SK-N-SH treated with all-trans-retinoic acid at 6 μM for 48 hours (cell line): ENCODE data around the gene SMNDC1.
"Not testable (repeated sequence)": the region's sequence is repeated elsewhere in the genome, so short reads cannot be mapped to it uniquely, and the experiment has no call there.

Experiments
- ATAC-seq: fragments of 200-7000 bp; cut with Tn5 transposase; 3 replicates; pipeline ENCODE4 v1.9.1; 2020; ENCODE audit warnings: mild to moderate bottlenecking, moderate library complexity
- ARNTL ChIP-seq: fragments of 450-650 bp; formaldehyde crosslinking; IDR thresholded peaks from 2 replicates; pipeline ENCODE4 v1.5.0; 2020; ENCODE audit warnings: low read depth, mild to moderate bottlenecking, moderate library complexity, borderline replicate concordance
- BACH2 ChIP-seq: fragments of 250-450 bp; sonication (Bioruptor Pico); IDR thresholded peaks from 2 replicates; pipeline ENCODE4 v1.9.0; 2021; ENCODE audit warnings: mild to moderate bottlenecking, borderline replicate concordance
- CSDC2 ChIP-seq: fragments of 250-450 bp; sonication (Bioruptor Pico); IDR thresholded peaks from 2 replicates; pipeline ENCODE4 v1.5.0; 2020; ENCODE audit warnings: mild to moderate bottlenecking, moderate library complexity
- ESRRG ChIP-seq: fragments of 250-450 bp; sonication (Bioruptor Pico); IDR thresholded peaks from 2 replicates; pipeline ENCODE4 v1.6.1; 2021; ENCODE audit warnings: mild to moderate bottlenecking
- GLIS3 ChIP-seq: fragments of 250-450 bp; sonication (Bioruptor Pico); IDR thresholded peaks from 2 replicates; pipeline ENCODE4 v1.5.0; 2020; ENCODE audit warnings: mild to moderate bottlenecking, moderate library complexity
- ISL1 ChIP-seq: fragments of 250-450 bp; sonication (Bioruptor Pico); IDR thresholded peaks from 2 replicates; pipeline ENCODE4 v2.1.2; 2022; ENCODE audit warnings: mild to moderate bottlenecking, moderate library complexity
- OSR1 ChIP-seq: fragments of 250-450 bp; sonication (Bioruptor Pico); IDR thresholded peaks from 2 replicates; pipeline ENCODE4 v1.8.0; 2022; ENCODE audit warnings: moderate library complexity, mild to moderate bottlenecking, inconsistent platforms
- PPARA ChIP-seq: fragments of 250-450 bp; sonication (Bioruptor Pico); IDR thresholded peaks from 2 replicates; pipeline ENCODE4 v1.5.0; 2020; ENCODE audit warnings: mild to moderate bottlenecking, borderline replicate concordance
- RARB ChIP-seq: fragments of 250-450 bp; sonication (Bioruptor Pico); IDR thresholded peaks from 2 replicates; pipeline ENCODE4 v1.8.0; 2021; ENCODE audit warnings: mild to moderate bottlenecking, moderate library complexity
- SNAI2 ChIP-seq: fragments of 250-450 bp; sonication (Bioruptor Pico); IDR thresholded peaks from 2 replicates; pipeline ENCODE4 v1.5.0; 2020; ENCODE audit warnings: mild to moderate bottlenecking, moderate library complexity
- TOX ChIP-seq: fragments of 250-450 bp; sonication (Bioruptor Pico); IDR thresholded peaks from 2 replicates; pipeline ENCODE4 v1.8.0; 2021; ENCODE audit warnings: mild to moderate bottlenecking, moderate library complexity, borderline replicate concordance
- ZC3H10 ChIP-seq: fragments of 250-450 bp; sonication (Bioruptor Pico); IDR thresholded peaks from 2 replicates; pipeline ENCODE4 v1.5.1; 2021; ENCODE audit warnings: mild to moderate bottlenecking, moderate library complexity
- ZFP3 ChIP-seq: fragments of 250-450 bp; sonication (Bioruptor Pico); IDR thresholded peaks from 2 replicates; pipeline ENCODE4 v1.5.0; 2020; ENCODE audit warnings: mild to moderate bottlenecking, moderate library complexity
- ZFP30 ChIP-seq: fragments of 450-650 bp; formaldehyde crosslinking; IDR thresholded peaks from 2 replicates; pipeline ENCODE4 v1.5.0; 2022; ENCODE audit warnings: mild to moderate bottlenecking, moderate library complexity
- ZNF565 ChIP-seq: fragments of 450-650 bp; formaldehyde crosslinking; conservative IDR thresholded peaks from 2 replicates; pipeline ENCODE4 v1.5.0; 2020; ENCODE audit warnings: low read depth, mild to moderate bottlenecking, moderate library complexity
- ZNF70 ChIP-seq: fragments of 450-650 bp; formaldehyde crosslinking; IDR thresholded peaks from 2 replicates; pipeline ENCODE4 v1.5.0; 2020; ENCODE audit warnings: mild to moderate bottlenecking, moderate library complexity
- ZNF8 ChIP-seq: fragments of 450-650 bp; formaldehyde crosslinking; IDR thresholded peaks from 2 replicates; pipeline ENCODE4 v1.5.0; 2020; ENCODE audit warnings: mild to moderate bottlenecking, moderate library complexity
- TF ChIP-seq, protein P1 (sequence below): fragments of 250-450 bp; sonication (Bioruptor Pico); IDR thresholded peaks from 2 replicates; pipeline ENCODE4 v1.5.1; 2020; ENCODE audit warnings: low read depth, mild to moderate bottlenecking, moderate library complexity
- TF ChIP-seq, protein P2 (sequence below): fragments of 250-450 bp; sonication (Bioruptor Pico); IDR thresholded peaks from 2 replicates; pipeline ENCODE4 v1.8.0; 2020; ENCODE audit warnings: mild to moderate bottlenecking, moderate library complexity, borderline replicate concordance
- TF ChIP-seq, protein P3 (sequence below): fragments of 250-450 bp; sonication (Bioruptor Pico); IDR thresholded peaks from 2 replicates; pipeline ENCODE4 v1.8.0; 2021; ENCODE audit warnings: low read depth, mild to moderate bottlenecking, moderate library complexity, borderline replicate concordance
- TF ChIP-seq, protein P4 (sequence below): fragments of 250-450 bp; sonication (Bioruptor Pico); IDR thresholded peaks from 2 replicates; pipeline ENCODE4 v1.5.1; 2021; ENCODE audit warnings: mild to moderate bottlenecking, moderate library complexity
- TF ChIP-seq, protein P5 (sequence below): fragments of 250-450 bp; sonication (Bioruptor Pico); IDR thresholded peaks from 2 replicates; pipeline ENCODE4 v1.5.0; 2020; ENCODE audit warnings: mild to moderate bottlenecking, moderate library complexity

The SMNDC1 gene

DNA sequence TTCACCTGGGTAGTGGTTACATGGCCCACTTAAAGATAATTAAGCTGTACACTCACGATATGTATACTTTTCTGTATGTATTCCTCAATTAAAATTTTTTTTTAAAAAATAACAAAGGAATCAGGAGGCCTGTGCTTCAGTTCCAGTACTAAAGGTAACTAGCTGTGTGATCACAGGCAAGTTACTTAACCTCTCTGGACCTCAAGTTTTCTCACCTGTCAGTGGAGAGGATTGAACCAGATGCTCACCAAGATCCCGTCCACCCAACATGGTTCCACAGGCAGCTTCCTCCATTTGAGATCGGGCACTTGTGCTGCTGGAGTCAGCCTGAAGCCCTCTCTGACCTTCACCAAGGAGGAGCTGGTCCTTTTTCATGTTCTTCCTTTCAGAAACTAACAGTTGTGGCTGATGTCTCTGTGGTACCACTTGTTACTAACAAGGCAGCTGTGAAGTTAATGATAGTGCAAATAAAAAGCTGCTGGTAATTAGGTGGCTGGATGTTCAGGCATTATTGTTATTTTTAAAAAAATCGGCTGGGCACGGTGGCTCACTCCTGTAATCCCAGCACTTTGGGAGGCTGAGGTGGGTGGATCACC lies 29.4 kb upstream of the SMNDC1 start (continued):
- TF ChIP-seq, protein P1, sequence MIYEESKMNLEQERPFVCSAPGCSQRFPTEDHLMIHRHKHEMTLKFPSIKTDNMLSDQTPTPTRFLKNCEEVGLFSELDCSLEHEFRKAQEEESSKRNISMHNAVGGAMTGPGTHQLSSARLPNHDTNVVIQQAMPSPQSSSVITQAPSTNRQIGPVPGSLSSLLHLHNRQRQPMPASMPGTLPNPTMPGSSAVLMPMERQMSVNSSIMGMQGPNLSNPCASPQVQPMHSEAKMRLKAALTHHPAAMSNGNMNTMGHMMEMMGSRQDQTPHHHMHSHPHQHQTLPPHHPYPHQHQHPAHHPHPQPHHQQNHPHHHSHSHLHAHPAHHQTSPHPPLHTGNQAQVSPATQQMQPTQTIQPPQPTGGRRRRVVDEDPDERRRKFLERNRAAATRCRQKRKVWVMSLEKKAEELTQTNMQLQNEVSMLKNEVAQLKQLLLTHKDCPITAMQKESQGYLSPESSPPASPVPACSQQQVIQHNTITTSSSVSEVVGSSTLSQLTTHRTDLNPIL (CRISPR knock-in tag), result no peak
- TF ChIP-seq ARNTL (CRISPR knock-in tag), result no peak
- TF ChIP-seq GLIS3 (CRISPR knock-in tag), result no peak
- TF ChIP-seq ZNF565 (CRISPR knock-in tag), result no peak
- TF ChIP-seq SNAI2, result no peak
- no peak for TF ChIP-seq CSDC2 (CRISPR knock-in tag)
- no peak for TF ChIP-seq ZNF70
- TF ChIP-seq BACH2 (CRISPR knock-in tag), result no peak
- no peak for TF ChIP-seq ZFP30
- no peak for TF ChIP-seq ZC3H10 (CRISPR knock-in tag)

DNA sequence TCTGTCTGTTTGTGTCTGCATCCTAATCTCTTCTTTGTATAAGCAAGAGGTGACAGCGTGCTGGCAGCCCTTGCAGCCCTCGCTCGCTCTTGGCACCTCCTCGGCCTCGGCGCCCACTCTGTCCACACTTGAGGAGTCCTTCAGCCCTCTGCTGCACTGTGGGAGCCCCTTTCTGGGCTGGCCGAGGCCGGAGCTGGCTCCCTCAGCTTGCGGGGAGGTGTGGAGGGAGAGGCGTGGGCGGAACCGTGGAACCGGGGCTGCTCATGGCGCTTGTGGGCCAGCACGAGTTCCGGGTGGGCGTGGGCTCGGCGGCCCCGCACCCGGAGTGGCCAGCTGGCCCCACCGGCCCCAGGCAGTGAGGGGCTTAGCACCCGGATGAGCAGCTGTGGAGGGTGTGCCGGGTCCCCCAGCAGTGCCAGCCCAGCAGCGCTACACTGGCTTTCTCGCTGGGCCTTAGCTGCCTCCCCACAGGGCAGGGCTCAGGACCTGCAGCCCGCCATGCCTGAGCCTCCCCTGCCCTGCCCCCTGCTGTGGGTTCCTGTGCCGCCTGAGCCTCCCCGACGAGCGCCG lies 26.6 kb upstream of the SMNDC1 start:
- ATAC-seq, result not testable (repeated sequence)

DNA sequence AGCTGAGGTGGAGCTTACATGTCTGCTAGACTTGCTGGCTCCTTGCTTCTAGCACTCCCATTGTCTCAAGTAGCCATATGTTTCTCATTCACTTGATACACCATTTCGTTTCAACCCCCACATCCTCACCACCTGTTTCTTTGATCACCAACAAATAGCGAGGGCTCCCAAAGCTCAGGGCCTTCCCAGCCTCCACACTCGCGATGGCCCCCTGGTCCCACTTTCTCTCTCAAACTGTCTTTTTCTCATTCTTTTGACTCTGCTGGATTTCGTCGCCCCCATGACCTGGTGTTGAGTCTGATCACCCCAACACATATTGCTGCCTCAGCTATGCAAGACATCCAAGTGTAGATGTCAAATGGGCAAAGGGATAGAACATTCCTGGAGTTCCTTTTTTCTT lies 26.0 kb upstream of the SMNDC1 start:
- TF ChIP-seq ARNTL (CRISPR knock-in tag) (no peak), TOX (CRISPR knock-in tag) (no peak), ZFP30 (no peak), SNAI2 (no peak)
- ATAC-seq, result no peak

DNA sequence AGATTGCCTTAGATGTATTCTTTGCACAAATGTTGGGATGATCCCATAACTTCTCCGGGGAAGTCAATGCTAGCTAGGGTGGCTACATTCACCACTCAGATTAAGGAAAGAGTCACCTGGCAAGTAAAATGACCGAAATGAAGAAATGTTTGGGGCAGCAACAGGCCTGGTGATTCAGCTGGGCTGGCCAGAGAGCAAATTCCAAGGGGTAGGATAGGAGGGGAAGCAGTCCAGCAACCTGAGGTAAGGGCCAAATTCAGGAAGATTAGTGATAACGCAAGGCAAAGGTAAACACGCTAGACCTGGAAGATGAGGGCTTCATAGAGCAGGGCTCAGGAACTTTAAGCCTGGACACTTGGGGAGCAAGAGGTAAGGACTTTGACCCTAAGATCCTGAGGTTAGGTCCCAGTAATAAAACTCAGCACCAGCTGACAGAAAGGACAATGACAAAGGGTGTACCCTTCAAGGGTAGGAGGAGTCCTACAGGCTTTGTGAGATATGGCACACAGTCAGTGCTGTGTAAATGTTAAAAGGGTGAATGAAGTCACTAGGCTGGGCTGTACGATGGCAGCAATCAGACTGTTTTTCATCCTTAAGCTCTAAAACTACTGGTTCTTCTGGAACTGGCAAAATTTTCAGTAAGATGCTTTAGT lies 22.7 kb upstream of the SMNDC1 start:
- TF ChIP-seq ZNF565 (CRISPR knock-in tag) (no peak), ZNF70 (no peak), RARB (CRISPR knock-in tag) (no peak), ARNTL (CRISPR knock-in tag) (no peak), BACH2 (CRISPR knock-in tag) (no peak), GLIS3 (CRISPR knock-in tag) (no peak), ZNF8 (no peak), SNAI2 (no peak), OSR1 (CRISPR knock-in tag) (no peak), CSDC2 (CRISPR knock-in tag) (no peak)
- TF ChIP-seq, protein P2, sequence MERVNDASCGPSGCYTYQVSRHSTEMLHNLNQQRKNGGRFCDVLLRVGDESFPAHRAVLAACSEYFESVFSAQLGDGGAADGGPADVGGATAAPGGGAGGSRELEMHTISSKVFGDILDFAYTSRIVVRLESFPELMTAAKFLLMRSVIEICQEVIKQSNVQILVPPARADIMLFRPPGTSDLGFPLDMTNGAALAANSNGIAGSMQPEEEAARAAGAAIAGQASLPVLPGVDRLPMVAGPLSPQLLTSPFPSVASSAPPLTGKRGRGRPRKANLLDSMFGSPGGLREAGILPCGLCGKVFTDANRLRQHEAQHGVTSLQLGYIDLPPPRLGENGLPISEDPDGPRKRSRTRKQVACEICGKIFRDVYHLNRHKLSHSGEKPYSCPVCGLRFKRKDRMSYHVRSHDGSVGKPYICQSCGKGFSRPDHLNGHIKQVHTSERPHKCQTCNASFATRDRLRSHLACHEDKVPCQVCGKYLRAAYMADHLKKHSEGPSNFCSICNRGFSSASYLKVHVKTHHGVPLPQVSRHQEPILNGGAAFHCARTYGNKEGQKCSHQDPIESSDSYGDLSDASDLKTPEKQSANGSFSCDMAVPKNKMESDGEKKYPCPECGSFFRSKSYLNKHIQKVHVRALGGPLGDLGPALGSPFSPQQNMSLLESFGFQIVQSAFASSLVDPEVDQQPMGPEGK (CRISPR knock-in tag), result no peak
- TF ChIP-seq, protein P3, sequence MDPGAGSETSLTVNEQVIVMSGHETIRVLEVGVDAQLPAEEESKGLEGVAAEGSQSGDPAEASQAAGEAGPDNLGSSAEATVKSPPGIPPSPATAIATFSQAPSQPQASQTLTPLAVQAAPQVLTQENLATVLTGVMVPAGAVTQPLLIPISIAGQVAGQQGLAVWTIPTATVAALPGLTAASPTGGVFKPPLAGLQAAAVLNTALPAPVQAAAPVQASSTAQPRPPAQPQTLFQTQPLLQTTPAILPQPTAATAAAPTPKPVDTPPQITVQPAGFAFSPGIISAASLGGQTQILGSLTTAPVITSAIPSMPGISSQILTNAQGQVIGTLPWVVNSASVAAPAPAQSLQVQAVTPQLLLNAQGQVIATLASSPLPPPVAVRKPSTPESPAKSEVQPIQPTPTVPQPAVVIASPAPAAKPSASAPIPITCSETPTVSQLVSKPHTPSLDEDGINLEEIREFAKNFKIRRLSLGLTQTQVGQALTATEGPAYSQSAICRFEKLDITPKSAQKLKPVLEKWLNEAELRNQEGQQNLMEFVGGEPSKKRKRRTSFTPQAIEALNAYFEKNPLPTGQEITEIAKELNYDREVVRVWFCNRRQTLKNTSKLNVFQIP (CRISPR knock-in tag), result no peak
- TF ChIP-seq, protein P4, sequence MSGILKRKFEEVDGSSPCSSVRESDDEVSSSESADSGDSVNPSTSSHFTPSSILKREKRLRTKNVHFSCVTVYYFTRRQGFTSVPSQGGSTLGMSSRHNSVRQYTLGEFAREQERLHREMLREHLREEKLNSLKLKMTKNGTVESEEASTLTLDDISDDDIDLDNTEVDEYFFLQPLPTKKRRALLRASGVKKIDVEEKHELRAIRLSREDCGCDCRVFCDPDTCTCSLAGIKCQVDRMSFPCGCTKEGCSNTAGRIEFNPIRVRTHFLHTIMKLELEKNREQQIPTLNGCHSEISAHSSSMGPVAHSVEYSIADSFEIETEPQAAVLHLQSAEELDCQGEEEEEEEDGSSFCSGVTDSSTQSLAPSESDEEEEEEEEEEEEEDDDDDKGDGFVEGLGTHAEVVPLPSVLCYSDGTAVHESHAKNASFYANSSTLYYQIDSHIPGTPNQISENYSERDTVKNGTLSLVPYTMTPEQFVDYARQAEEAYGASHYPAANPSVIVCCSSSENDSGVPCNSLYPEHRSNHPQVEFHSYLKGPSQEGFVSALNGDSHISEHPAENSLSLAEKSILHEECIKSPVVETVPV (CRISPR knock-in tag), result no peak
- no peak for ATAC-seq

DNA sequence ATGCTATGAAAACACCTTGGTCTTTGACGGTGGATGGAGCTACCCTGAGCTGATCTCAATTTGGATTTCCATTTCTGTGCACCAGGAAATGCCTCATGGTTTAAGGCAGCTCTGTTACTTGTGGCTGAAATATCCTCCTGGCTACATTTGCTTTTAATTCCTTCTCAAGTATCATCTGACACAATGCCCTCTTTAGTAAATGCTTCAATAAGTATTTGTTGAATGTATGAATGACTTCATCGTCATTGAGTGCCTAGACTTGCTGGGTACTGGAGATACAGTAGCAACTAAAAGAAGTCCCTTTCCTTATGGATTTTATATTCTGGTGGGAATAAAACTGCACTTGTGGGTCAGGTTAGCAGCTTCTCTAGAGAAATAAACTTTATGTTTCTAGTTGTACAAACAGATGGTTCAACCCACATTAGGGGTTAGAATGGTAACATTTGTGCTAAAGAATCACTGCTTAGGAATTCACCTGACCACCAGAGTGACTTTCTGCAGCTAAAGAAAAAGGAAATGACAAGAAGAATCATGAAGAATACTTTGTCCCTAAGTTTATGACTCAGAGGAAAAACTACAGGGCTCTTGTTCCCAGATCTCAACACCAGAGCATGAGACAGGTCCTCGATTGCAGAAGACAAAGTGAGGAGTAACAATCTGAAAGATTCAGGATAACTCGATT lies 21.8 kb upstream of the SMNDC1 start:
- peak; percentile 64 for ATAC-seq
- TF ChIP-seq ESRRG (CRISPR knock-in tag) (no peak), ZNF8 (no peak), ZNF565 (CRISPR knock-in tag) (no peak), GLIS3 (CRISPR knock-in tag) (no peak), PPARA (no peak), ZFP3 (CRISPR knock-in tag) (no peak), OSR1 (CRISPR knock-in tag) (no peak), BACH2 (CRISPR knock-in tag) (no peak), ISL1 (no peak)
- TF ChIP-seq, protein P5, sequence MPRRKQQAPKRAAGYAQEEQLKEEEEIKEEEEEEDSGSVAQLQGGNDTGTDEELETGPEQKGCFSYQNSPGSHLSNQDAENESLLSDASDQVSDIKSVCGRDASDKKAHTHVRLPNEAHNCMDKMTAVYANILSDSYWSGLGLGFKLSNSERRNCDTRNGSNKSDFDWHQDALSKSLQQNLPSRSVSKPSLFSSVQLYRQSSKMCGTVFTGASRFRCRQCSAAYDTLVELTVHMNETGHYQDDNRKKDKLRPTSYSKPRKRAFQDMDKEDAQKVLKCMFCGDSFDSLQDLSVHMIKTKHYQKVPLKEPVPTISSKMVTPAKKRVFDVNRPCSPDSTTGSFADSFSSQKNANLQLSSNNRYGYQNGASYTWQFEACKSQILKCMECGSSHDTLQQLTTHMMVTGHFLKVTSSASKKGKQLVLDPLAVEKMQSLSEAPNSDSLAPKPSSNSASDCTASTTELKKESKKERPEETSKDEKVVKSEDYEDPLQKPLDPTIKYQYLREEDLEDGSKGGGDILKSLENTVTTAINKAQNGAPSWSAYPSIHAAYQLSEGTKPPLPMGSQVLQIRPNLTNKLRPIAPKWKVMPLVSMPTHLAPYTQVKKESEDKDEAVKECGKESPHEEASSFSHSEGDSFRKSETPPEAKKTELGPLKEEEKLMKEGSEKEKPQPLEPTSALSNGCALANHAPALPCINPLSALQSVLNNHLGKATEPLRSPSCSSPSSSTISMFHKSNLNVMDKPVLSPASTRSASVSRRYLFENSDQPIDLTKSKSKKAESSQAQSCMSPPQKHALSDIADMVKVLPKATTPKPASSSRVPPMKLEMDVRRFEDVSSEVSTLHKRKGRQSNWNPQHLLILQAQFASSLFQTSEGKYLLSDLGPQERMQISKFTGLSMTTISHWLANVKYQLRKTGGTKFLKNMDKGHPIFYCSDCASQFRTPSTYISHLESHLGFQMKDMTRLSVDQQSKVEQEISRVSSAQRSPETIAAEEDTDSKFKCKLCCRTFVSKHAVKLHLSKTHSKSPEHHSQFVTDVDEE, result no peak
